ENCODE data around the gene TAP2. TPM values are rescaled to one million over a fixed set of nuclear protein-coding genes. Genes with fewer than 3 reads are reported as not detected.

Gene TAP2
- total and polyA plus RNA-seq, 2 of the 13 experiments (the other 11 are each of a cell fraction or from before 2014, with no cell fraction given): 10.3 to 17.6 TPM

DNA sequence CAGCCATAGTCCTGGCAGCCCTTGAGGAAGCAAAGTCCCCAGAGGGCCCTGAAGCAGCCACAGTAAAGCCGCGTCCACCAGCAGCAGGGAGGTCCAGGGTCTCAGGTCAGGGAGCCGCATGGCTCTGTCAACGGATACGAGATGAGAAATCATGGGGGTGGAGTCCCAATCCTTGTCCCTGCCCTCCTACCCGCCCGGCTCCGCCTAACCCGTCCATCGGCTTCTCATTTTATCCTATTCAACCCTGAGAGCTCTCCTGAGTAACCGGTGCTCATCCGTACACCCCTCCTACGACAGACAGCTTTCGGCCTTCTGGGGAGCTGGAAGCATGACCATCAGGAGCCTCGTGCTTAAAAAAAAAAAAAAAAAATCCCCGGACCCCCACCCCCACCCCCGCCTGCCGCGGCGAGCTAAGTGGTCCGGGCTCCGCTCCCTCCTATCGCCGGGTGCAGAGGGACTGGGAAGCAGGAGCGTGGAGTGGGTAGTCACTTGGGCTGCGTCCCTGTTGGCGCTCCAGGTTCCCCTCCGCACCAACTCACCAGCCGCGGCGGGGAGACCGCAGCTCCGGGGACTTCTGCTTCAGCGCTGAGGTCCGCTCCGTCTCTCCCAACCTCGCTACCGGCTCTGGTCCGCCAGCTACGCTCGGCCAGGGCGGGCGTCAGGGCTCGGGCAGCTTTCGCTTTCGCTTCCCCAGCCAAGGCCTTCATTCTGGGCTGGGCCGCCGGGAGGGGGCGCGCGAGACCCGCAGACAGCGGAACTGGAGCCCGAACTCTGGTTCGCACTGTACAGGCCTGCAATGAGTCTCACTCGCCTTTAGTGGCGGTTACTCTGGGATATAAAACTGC, at the start of gene TAP2 (continued):
- TF ChIP-seq, protein P1, sequence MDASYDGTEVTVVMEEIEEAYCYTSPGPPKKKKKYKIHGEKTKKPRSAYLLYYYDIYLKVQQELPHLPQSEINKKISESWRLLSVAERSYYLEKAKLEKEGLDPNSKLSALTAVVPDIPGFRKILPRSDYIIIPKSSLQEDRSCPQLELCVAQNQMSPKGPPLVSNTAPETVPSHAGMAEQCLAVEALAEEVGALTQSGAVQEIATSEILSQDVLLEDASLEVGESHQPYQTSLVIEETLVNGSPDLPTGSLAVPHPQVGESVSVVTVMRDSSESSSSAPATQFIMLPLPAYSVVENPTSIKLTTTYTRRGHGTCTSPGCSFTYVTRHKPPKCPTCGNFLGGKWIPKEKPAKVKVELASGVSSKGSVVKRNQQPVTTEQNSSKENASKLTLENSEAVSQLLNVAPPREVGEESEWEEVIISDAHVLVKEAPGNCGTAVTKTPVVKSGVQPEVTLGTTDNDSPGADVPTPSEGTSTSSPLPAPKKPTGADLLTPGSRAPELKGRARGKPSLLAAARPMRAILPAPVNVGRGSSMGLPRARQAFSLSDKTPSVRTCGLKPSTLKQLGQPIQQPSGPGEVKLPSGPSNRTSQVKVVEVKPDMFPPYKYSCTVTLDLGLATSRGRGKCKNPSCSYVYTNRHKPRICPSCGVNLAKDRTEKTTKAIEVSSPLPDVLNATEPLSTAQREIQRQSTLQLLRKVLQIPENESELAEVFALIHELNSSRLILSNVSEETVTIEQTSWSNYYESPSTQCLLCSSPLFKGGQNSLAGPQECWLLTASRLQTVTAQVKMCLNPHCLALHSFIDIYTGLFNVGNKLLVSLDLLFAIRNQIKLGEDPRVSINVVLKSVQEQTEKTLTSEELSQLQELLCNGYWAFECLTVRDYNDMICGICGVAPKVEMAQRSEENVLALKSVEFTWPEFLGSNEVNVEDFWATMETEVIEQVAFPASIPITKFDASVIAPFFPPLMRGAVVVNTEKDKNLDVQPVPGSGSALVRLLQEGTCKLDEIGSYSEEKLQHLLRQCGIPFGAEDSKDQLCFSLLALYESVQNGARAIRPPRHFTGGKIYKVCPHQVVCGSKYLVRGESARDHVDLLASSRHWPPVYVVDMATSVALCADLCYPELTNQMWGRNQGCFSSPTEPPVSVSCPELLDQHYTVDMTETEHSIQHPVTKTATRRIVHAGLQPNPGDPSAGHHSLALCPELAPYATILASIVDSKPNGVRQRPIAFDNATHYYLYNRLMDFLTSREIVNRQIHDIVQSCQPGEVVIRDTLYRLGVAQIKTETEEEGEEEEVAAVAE (CRISPR knock-in tag; IDR thresholded peaks at IDR 0.05; ENCODE audit: borderline replicate concordance): peak; percentile 60; the same call in 1 of the 2 replicates
- no peak for TF ChIP-seq ZNF577 (CRISPR knock-in tag; IDR thresholded peaks at IDR 0.05; ENCODE audit: borderline replicate concordance, low read depth)
- no peak for TF ChIP-seq NCOR1 (IDR thresholded peaks at IDR 0.05; ENCODE audit: borderline replicate concordance, low read length)
- no peak for TF ChIP-seq ZC3H4 (CRISPR knock-in tag; IDR thresholded peaks at IDR 0.05; ENCODE audit: borderline replicate concordance)
- no peak for TF ChIP-seq FOXA1 (IDR thresholded peaks at IDR 0.05)
- no peak for TF ChIP-seq FOXA1 (CRISPR knock-in tag; IDR thresholded peaks at IDR 0.05)
- TF ChIP-seq, protein P2, sequence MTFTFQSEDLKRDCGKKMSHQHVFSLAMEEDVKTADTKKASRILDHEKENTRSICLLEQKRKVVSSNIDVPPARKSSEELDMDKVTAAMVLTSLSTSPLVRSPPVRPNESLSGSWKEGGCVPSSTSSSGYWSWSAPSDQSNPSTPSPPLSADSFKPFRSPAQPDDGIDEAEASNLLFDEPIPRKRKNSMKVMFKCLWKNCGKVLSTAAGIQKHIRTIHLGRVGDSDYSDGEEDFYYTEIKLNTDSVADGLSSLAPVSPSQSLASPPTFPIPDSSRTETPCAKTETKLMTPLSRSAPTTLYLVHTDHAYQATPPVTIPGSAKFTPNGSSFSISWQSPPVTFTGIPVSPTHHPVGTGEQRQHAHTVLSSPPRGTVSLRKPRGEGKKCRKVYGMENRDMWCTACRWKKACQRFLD (CRISPR knock-in tag; IDR thresholded peaks at IDR 0.05; ENCODE audit: borderline replicate concordance): no peak
- peak; percentile 86 for TF ChIP-seq SALL2 (CRISPR knock-in tag; IDR thresholded peaks at IDR 0.05)
- peak; percentile 83 for TF ChIP-seq ELF1 (CRISPR knock-in tag; IDR thresholded peaks at IDR 0.05)
- 0 out of 2 replicates have a peak, but pooled peaks have one; percentile 29 for TF ChIP-seq NCOA5 (CRISPR knock-in tag; IDR thresholded peaks at IDR 0.05)
- TF ChIP-seq SP140L (CRISPR knock-in tag; IDR thresholded peaks at IDR 0.05; ENCODE audit: borderline replicate concordance): 0 out of 2 replicates have a peak, but pooled peaks have one; percentile 79
- no peak for TF ChIP-seq ZFYVE20 (CRISPR knock-in tag; IDR thresholded peaks at IDR 0.05; ENCODE audit: borderline replicate concordance, low read depth)
- TF ChIP-seq ZNF441 (CRISPR knock-in tag; IDR thresholded peaks at IDR 0.05; ENCODE audit: borderline replicate concordance): no peak
- TF ChIP-seq ZNF121 (CRISPR knock-in tag; IDR thresholded peaks at IDR 0.05): peak; percentile 88
- peak; percentile 74 for TF ChIP-seq MIER2 (CRISPR knock-in tag; IDR thresholded peaks at IDR 0.05)
- TF ChIP-seq, protein P3, sequence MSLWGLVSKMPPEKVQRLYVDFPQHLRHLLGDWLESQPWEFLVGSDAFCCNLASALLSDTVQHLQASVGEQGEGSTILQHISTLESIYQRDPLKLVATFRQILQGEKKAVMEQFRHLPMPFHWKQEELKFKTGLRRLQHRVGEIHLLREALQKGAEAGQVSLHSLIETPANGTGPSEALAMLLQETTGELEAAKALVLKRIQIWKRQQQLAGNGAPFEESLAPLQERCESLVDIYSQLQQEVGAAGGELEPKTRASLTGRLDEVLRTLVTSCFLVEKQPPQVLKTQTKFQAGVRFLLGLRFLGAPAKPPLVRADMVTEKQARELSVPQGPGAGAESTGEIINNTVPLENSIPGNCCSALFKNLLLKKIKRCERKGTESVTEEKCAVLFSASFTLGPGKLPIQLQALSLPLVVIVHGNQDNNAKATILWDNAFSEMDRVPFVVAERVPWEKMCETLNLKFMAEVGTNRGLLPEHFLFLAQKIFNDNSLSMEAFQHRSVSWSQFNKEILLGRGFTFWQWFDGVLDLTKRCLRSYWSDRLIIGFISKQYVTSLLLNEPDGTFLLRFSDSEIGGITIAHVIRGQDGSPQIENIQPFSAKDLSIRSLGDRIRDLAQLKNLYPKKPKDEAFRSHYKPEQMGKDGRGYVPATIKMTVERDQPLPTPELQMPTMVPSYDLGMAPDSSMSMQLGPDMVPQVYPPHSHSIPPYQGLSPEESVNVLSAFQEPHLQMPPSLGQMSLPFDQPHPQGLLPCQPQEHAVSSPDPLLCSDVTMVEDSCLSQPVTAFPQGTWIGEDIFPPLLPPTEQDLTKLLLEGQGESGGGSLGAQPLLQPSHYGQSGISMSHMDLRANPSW (CRISPR knock-in tag; IDR thresholded peaks at IDR 0.05; ENCODE audit: borderline replicate concordance): no peak
- TF ChIP-seq, protein P4, sequence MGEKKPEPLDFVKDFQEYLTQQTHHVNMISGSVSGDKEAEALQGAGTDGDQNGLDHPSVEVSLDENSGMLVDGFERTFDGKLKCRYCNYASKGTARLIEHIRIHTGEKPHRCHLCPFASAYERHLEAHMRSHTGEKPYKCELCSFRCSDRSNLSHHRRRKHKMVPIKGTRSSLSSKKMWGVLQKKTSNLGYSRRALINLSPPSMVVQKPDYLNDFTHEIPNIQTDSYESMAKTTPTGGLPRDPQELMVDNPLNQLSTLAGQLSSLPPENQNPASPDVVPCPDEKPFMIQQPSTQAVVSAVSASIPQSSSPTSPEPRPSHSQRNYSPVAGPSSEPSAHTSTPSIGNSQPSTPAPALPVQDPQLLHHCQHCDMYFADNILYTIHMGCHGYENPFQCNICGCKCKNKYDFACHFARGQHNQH (CRISPR knock-in tag; IDR thresholded peaks at IDR 0.05): peak; percentile 82
- peak; percentile 98 for TF ChIP-seq ASH2L (IDR thresholded peaks at IDR 0.05; ENCODE audit: insufficient read length, low read depth, low read length)
- peak; percentile 22 for TF ChIP-seq AGO2 (optimal IDR thresholded peaks at IDR 0.05; ENCODE audit: low read depth, low read length)
